GM23338 (cell line): ENCODE measurements around the gene FBLN2.

Experiments
- CREB1 ChIP-seq: fragments of 250-450 bp; sonication (Bioruptor Pico); IDR thresholded peaks from 2 replicates; pipeline ENCODE4 v1.5.0; 2020; ENCODE audit warnings: low read depth, mild to moderate bottlenecking, moderate library complexity
- CTCF ChIP-seq, 2 experiments: fragments of 200-600 bp in 1 of 2; sonication (generic) in 1 of 2; conservative IDR thresholded peaks; 2 replicates each; pipeline versions ENCODE4 v1.5.1 to v1.6.1; 2016 to 2017; ENCODE audit warnings: antibody characterized with exemption in 2 of 2, low read depth in 2 of 2, mild to moderate bottlenecking in 2 of 2, moderate library complexity in 1 of 2
- EZH2 ChIP-seq: fragments of 200-600 bp; sonication (generic); IDR thresholded peaks from one replicate; pipeline ENCODE4 v1.8.0; 2017; ENCODE audit warnings: antibody characterized with exemption, mild to moderate bottlenecking, low read depth; ENCODE audit not compliant: unreplicated experiment
- EZH2phosphoT487 ChIP-seq: fragments of 200-600 bp; sonication (generic); IDR thresholded peaks from one replicate; pipeline ENCODE4 v1.8.1; 2018; ENCODE audit warnings: antibody characterized with exemption; ENCODE audit not compliant: unreplicated experiment
- POLR2AphosphoS5 ChIP-seq: IDR thresholded peaks from 2 replicates; pipeline ENCODE4 v1.6.1; 2016; ENCODE audit warnings: antibody characterized with exemption, low read depth
- ZNF114 ChIP-seq: fragments of 250-450 bp; sonication (Bioruptor Pico); IDR thresholded peaks from 2 replicates; pipeline ENCODE4 v1.5.0; 2020; ENCODE audit warnings: mild to moderate bottlenecking, moderate library complexity

GRCh38 chr3:13633176-13633575 is 84.3 kb downstream of the FBLN2 start:
- TF ChIP-seq CTCF (conservative IDR thresholded peaks at IDR 0.05; ENCODE audit: low read depth in 2 of 2) (no peak), EZH2phosphoT487 (no peak), POLR2AphosphoS5 (no peak), EZH2 (no peak), CREB1 (CRISPR knock-in tag) (no peak), ZNF114 (CRISPR knock-in tag) (no peak)
